ENCODE measurements around the gene DCC. TPM values are rescaled to one million over a fixed set of nuclear protein-coding genes. Genes with fewer than 3 reads are reported as not detected.

Gene DCC
- total and polyA plus RNA-seq, 2 of the 8 experiments (the other 6 are each of a cell fraction or from before 2014, with no cell fraction given): 0.14 to 1.4 TPM

DNA sequence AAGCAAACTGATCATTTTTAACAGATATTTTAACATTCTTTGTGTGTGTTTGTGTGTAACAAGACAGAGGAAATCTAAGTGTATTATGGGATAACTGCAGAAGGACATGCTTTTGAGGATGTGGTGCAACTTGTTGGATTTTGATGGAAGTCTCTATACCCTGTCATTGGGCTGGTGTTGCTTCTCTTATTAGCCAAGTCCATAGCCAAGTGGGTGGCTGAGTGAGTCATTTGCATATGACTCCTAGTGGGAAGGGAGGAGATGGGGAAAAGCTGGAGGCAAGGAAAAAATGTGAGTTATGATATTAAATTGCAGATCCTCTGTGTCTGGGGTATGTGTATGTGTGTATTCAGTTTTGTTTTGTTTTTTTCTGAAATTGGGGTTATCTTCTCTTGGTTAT is 879.9 kb downstream of the DCC start:
- POLR2A ChIA-PET (ENCODE audit: partially characterized antibody): no interaction called here
- no peak for FAIRE-seq
- TF ChIP-seq TAF7 (optimal IDR thresholded peaks at IDR 0.05; ENCODE audit: borderline replicate concordance, low read depth, low read length): no peak

More for the DNA sequence above, 879.9 kb downstream of the DCC start:
- H4K91ac ChIP-seq (replicated peaks; ENCODE audit: insufficient read length, low read length): no peak overlapping the region
- H3K4me3 ChIP-seq (ENCODE audit: extremely low read depth in 1 of 4, insufficient read depth in 2 of 4, low read depth in 3 of 4, low read length in 4 of 4): no peak overlapping the region
- no peak overlapping the region for H3K4ac ChIP-seq (replicated peaks; ENCODE audit: insufficient read length, low read depth, low read length)
- H3K9ac ChIP-seq (replicated peaks in 1 of 4; ENCODE audit: extremely low read depth in 1 of 4, low read depth in 3 of 4, low read length in 3 of 4): no peak overlapping the region
- H3K36me3 ChIP-seq (ENCODE audit: control insufficient read depth in 2 of 4, insufficient read depth in 4 of 4, low read length in 3 of 4): no peaks in the 10 kb centered on the region
- no peaks in the 10 kb centered on the region for H3K79me1 ChIP-seq (ENCODE audit: low read depth, low read length)
- H3K4me2 ChIP-seq (ENCODE audit: insufficient read depth in 1 of 2, low read depth in 2 of 2, low read length in 2 of 2): no peak overlapping the region
- H3K27ac ChIP-seq (ENCODE audit: low read depth, low read length): no peak overlapping the region
- H3K18ac ChIP-seq (ENCODE audit: extremely low read depth, low read length): no peak overlapping the region
- CTCF ChIA-PET (ENCODE audit: partially characterized antibody): interaction anchor here (1.3 kb wide), 1 partner anchor 10 kb away, joined by 3 read pairs; no protein-coding TSS in a partner anchor
- H2AFZ ChIP-seq (ENCODE audit: low read length): no peak overlapping the region
- H2BK15ac ChIP-seq (ENCODE audit: low read length): no peak overlapping the region
- no peak overlapping the region for H4K5ac ChIP-seq (ENCODE audit: insufficient read length, low read depth, low read length)
- H3K79me2 ChIP-seq (ENCODE audit: control insufficient read depth in 1 of 2, insufficient read depth in 2 of 2, low read length in 2 of 2): no peaks in the 10 kb centered on the region
- no peak overlapping the region for H2BK5ac ChIP-seq (ENCODE audit: low read depth, low read length)
- no peak overlapping the region for H2BK20ac ChIP-seq (ENCODE audit: low read length)
- no peak for DNase-seq (ENCODE audit: low read depth in 1 of 2, low spot score in 2 of 2)
- H3K27me3 ChIP-seq (replicated peaks in 1 of 4; ENCODE audit: control insufficient read depth in 3 of 4, extremely low read depth in 1 of 4, insufficient read depth in 3 of 4, low read length in 3 of 4): no peaks in the 10 kb centered on the region
- H4K20me1 ChIP-seq (replicated peaks in 1 of 2; ENCODE audit: control insufficient read depth in 1 of 2, insufficient read depth in 2 of 2, low read length in 2 of 2): no peaks in the 10 kb centered on the region
- no peaks in the 10 kb centered on the region for H3K23me2 ChIP-seq (ENCODE audit: low read depth, low read length)
- no peaks in the 10 kb centered on the region; a peak in 1 of 7 replicates for H3K4me1 ChIP-seq (replicated peaks in 1 of 4; ENCODE audit: control insufficient read depth in 3 of 4, insufficient read depth in 4 of 4, low read length in 3 of 4)
- no peak overlapping the region for H3K56ac ChIP-seq (replicated peaks; ENCODE audit: insufficient read length, low read depth, low read length)
- H2BK12ac ChIP-seq (ENCODE audit: low read depth, low read length): no peak overlapping the region
- H4K8ac ChIP-seq (ENCODE audit: extremely low read depth, insufficient read depth, low read length): no peak overlapping the region
- no peak overlapping the region for H2BK120ac ChIP-seq (replicated peaks; ENCODE audit: low read depth, low read length)
- H3K14ac ChIP-seq (ENCODE audit: insufficient read length): no peak overlapping the region
- no peaks in the 10 kb centered on the region for H3K9me3 ChIP-seq (ENCODE audit: insufficient read depth in 2 of 2, low read depth in 1 of 2, low read length in 1 of 2)
- H2AK5ac ChIP-seq (ENCODE audit: low read depth, low read length): no peak overlapping the region
- H3K23ac ChIP-seq (ENCODE audit: insufficient read length): no peak overlapping the region

Measured in H1 (cell line).